Endothelial cell of umbilical vein (primary cell): ENCODE data around the gene CACNA2D1. TPM values are rescaled to one million over a fixed set of nuclear protein-coding genes. Genes with fewer than 3 reads are reported as not detected.

ENCODE experiments used
- BruUV-seq: library from RNA; stranded (reverse); fragments of 400-500 nt; replicated peaks from 2 replicates; lab custom pipeline; 2021; lab: Mats Ljungman, UMichigan
- CTCF ChIA-PET: fragments of 300-600, 350-600 bp; sonication (Branson Sonifier 250); formaldehyde crosslinking; loops from one replicate; lab custom pipeline; 2021; ENCODE audit warnings: antibody characterized with exemption, inconsistent platforms; lab: Charles Lee
- POLR2A ChIA-PET: fragments of 300-600, 350-600 bp; sonication (Branson Sonifier 250); formaldehyde crosslinking; loops from one replicate; lab custom pipeline; 2021; ENCODE audit warnings: antibody characterized with exemption, inconsistent platforms; lab: Charles Lee
- DNase-seq: peaks from one replicate; pipeline ENCODE4 v3.0.0-alpha.2; 2011; ENCODE audit warnings: low read depth, low spot score
- FAIRE-seq: peaks from 2 replicates; lab custom pipeline; 2011; peaks lifted over from hg19 to GRCh38; lab: Jason Lieb, UNC
- H2AFZ ChIP-seq: 2 replicates; pipeline ENCODE4 v1.6.0; 2012; ENCODE audit warnings: low read depth, low read length, control low read depth, inconsistent platforms
- H3K27ac ChIP-seq: 2 replicates; pipeline ENCODE4 v1.5.1; 2011; ENCODE audit warnings: low read depth, mild to moderate bottlenecking, control low read depth, low read length, moderate library complexity; ENCODE audit not compliant: insufficient read depth
- H3K27me3 ChIP-seq, 2 experiments: 2 replicates each; pipeline versions ENCODE4 v1.6.0 to v1.6.1; 2011; ENCODE audit warnings: low read length in 2 of 2, mixed read lengths in 1 of 2; ENCODE audit not compliant: control insufficient read depth in 2 of 2, insufficient read depth in 2 of 2
- H3K36me3 ChIP-seq, 2 experiments: 2 replicates in 1 of 2; 3 replicates in 1 of 2; pipeline ENCODE4 v1.5.1; 2011; ENCODE audit warnings: low read length in 2 of 2, mild to moderate bottlenecking in 1 of 2, moderate library complexity in 1 of 2; ENCODE audit not compliant: control insufficient read depth in 2 of 2, insufficient read depth in 2 of 2; ENCODE audit errors: extremely low read depth in 1 of 2
- H3K4me1 ChIP-seq: 3 replicates; pipeline ENCODE4 v1.5.1; 2011; ENCODE audit warnings: mild to moderate bottlenecking, low read length; ENCODE audit not compliant: control insufficient read depth, insufficient read depth; ENCODE audit errors: extremely low read depth
- H3K4me2 ChIP-seq: 2 replicates; pipeline ENCODE4 v1.6.1; 2011; ENCODE audit warnings: low read length, control low read depth, mixed read lengths; ENCODE audit not compliant: insufficient read depth
- H3K4me3 ChIP-seq, 3 experiments: fragments of 200-600 bp in 1 of 3; sonication (generic), shearing (Covaris generic) in 1 of 3; replicated peaks in 1 of 3; 2 replicates each; pipeline ENCODE4 v1.5.1; 2011 to 2016; ENCODE audit warnings: control low read depth in 3 of 3, low read length in 3 of 3, mild to moderate bottlenecking in 2 of 3, inconsistent platforms in 1 of 3, low read depth in 1 of 3, moderate library complexity in 1 of 3; ENCODE audit not compliant: insufficient read depth in 1 of 3
- H3K79me2 ChIP-seq: 2 replicates; pipeline ENCODE4 v1.6.0; 2012; ENCODE audit warnings: low read length, inconsistent platforms; ENCODE audit not compliant: control insufficient read depth, insufficient read depth
- H3K9ac ChIP-seq: replicated peaks from 2 replicates; pipeline ENCODE3; 2011; ENCODE audit warnings: low read length, control low read depth; ENCODE audit not compliant: insufficient read depth; ENCODE audit errors: extremely low read depth
- H3K9me1 ChIP-seq: replicated peaks from 3 replicates; pipeline ENCODE4 v1.6.0; 2011; ENCODE audit warnings: mild to moderate bottlenecking, low read length; ENCODE audit not compliant: control insufficient read depth, insufficient read depth; ENCODE audit errors: extremely low read depth
- H3K9me3 ChIP-seq: replicated peaks from 2 replicates; pipeline ENCODE4 v1.5.1; 2012; ENCODE audit warnings: low read length, inconsistent platforms; ENCODE audit not compliant: control insufficient read depth, insufficient read depth
- H4K20me1 ChIP-seq: replicated peaks from 2 replicates; pipeline ENCODE3; 2011; ENCODE audit warnings: mild to moderate bottlenecking, low read length; ENCODE audit not compliant: control insufficient read depth, insufficient read depth; ENCODE audit errors: extremely low read depth
- EZH2 ChIP-seq: IDR thresholded peaks from 2 replicates; pipeline ENCODE4 v1.6.1; 2012; ENCODE audit warnings: borderline replicate concordance, low read depth, mild to moderate bottlenecking, moderate library complexity, low read length, inconsistent platforms; ENCODE audit not compliant: severe bottlenecking
- FOS ChIP-seq: IDR thresholded peaks from 2 replicates; pipeline ENCODE4 v1.6.1; 2011; ENCODE audit warnings: mild to moderate bottlenecking, low read length, moderate library complexity, borderline replicate concordance; ENCODE audit not compliant: insufficient read depth
- JUN ChIP-seq: IDR thresholded peaks from 2 replicates; pipeline ENCODE4 v1.6.1; 2011; ENCODE audit warnings: borderline replicate concordance, low read depth; ENCODE audit not compliant: insufficient read length, insufficient read depth
- MYC ChIP-seq: IDR thresholded peaks from one replicate; pipeline ENCODE4 v1.6.1; 2011; ENCODE audit warnings: mild to moderate bottlenecking, low read depth, low read length
- POLR2A ChIP-seq: IDR thresholded peaks from 2 replicates; pipeline ENCODE4 v1.6.1; 2012; ENCODE audit warnings: low read depth, mild to moderate bottlenecking, control low read depth, low read length
- POLR2AphosphoS5 ChIP-seq: IDR thresholded peaks from 2 replicates; pipeline ENCODE4 v1.6.1; 2012; ENCODE audit warnings: low read depth, mild to moderate bottlenecking, control low read depth, low read length, moderate library complexity; ENCODE audit not compliant: insufficient read depth
- dilution Hi-C: fragments of 300-500 bp; cut with MboI; formaldehyde crosslinking; loops from one replicate; pipeline ENCODE4 v1.15.0; 2019; ENCODE audit warnings: low sequenced_read_pairs; ENCODE audit not compliant: extremely low pct_ligation_motif_present
- intact Hi-C: fragments of 100-400 bp; cut with micrococcal nuclease; formaldehyde crosslinking; loops from one replicate; pipeline ENCODE4 v1.10.0; 2022
- polyA plus RNA-seq, 4 experiments: library from polyadenylated mRNA; depleted of rRNA in 3 of 4; stranded (reverse) in 3 of 4; unstranded in 1 of 4; fragments of >200 nt; gene quantifications; 2 replicates each; pipeline versions ENCODE4 v1.2.1 to v1.2.3, GENCODE V29; 2011 to 2012; ENCODE audit warnings: missing spikeins in 1 of 4
- total RNA-seq: library from RNA; stranded (reverse); gene quantifications from 2 replicates; pipeline ENCODE4 v1.2.3, GENCODE V29; 2021
- TF ChIP-seq, protein P1 (sequence below): IDR thresholded peaks from 2 replicates; pipeline ENCODE4 v1.6.1; 2011; ENCODE audit not compliant: insufficient read depth, insufficient read length
- TF ChIP-seq, protein P2 (sequence below), 2 donors: IDR thresholded peaks; 1 replicate in 1 of 2; 2 replicates in 1 of 2; pipeline ENCODE4 v1.5.1; 2011; ENCODE audit warnings: low read length in 2 of 2, mild to moderate bottlenecking in 2 of 2, moderate library complexity in 2 of 2, control low read depth in 1 of 2, inconsistent platforms in 1 of 2, low read depth in 1 of 2; ENCODE audit not compliant: insufficient read depth in 1 of 2; ENCODE audit errors: extremely low read depth in 1 of 2

Gene CACNA2D1
- total and polyA plus RNA-seq, 2 donors (not counting 3 experiments of a cell fraction or from before 2014, with no cell fraction given): 4.1 to 38.6 TPM

DNA sequence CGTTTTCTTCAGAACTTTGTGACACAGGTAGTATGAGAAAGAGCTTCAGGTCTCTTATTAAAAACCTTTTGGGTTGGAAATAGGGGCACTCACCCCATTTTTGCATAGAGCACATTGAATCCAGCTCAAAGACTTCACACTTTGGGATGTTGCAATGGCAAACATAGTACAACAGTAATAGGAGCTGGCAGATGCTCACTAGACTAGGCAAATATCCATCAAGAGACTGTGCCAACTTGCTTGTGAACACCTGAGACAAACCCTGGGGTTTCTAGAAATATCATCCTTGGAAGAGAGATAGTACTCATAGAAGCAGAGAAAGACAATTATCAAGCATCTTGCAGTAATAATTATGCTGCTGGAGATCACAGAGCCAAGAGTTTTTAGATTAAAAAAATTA lies 280.0 kb downstream of the CACNA2D1 start:
- Histone ChIP-seq H4K20me1 (no peaks in the 10 kb centered on the region), H3K4me1 (no peaks in the 10 kb centered on the region), H3K9ac (no peak overlapping the region), H3K27ac (no peak overlapping the region), H3K36me3 (no peaks in the 10 kb centered on the region), H2AFZ (no peak overlapping the region), H3K4me3 (no peak overlapping the region), H3K27me3 (no peaks in the 10 kb centered on the region), H3K79me2 (no peaks in the 10 kb centered on the region), H3K9me1 (no peaks in the 10 kb centered on the region), H3K9me3 (no peaks in the 10 kb centered on the region), H3K4me2 (no peak overlapping the region)
- POLR2A ChIA-PET: no interaction called here
- no peak for DNase-seq
- no TSS peak for BruUV-seq
- FAIRE-seq: no peak
- intact Hi-C loops (no loop called here), dilution Hi-C loops (no loop called here)
- CTCF ChIA-PET: interaction anchor here (0.8 to 3.4 kb wide), 7 partner anchors 11 to 442 kb away, joined by 3 to 15 read pairs (median 4); no protein-coding TSS in a partner anchor
- TF ChIP-seq POLR2A (no peak), FOS (no peak), POLR2AphosphoS5 (no peak), JUN (no peak), EZH2 (no peak), MYC (no peak)
- TF ChIP-seq, protein P1, sequence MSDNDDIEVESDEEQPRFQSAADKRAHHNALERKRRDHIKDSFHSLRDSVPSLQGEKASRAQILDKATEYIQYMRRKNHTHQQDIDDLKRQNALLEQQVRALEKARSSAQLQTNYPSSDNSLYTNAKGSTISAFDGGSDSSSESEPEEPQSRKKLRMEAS: no peak
- TF ChIP-seq, protein P2, sequence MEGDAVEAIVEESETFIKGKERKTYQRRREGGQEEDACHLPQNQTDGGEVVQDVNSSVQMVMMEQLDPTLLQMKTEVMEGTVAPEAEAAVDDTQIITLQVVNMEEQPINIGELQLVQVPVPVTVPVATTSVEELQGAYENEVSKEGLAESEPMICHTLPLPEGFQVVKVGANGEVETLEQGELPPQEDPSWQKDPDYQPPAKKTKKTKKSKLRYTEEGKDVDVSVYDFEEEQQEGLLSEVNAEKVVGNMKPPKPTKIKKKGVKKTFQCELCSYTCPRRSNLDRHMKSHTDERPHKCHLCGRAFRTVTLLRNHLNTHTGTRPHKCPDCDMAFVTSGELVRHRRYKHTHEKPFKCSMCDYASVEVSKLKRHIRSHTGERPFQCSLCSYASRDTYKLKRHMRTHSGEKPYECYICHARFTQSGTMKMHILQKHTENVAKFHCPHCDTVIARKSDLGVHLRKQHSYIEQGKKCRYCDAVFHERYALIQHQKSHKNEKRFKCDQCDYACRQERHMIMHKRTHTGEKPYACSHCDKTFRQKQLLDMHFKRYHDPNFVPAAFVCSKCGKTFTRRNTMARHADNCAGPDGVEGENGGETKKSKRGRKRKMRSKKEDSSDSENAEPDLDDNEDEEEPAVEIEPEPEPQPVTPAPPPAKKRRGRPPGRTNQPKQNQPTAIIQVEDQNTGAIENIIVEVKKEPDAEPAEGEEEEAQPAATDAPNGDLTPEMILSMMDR (IDR thresholded peaks at IDR 0.05; ENCODE audit: extremely low read depth in 1 of 2, insufficient read depth in 1 of 2, low read depth in 1 of 2, low read length in 2 of 2): no peak
